ENCODE results near the gene GTF3C5.
"Not testable (repeated sequence)": the region's sequence is repeated elsewhere in the genome, so short reads cannot be mapped to it uniquely, and the experiment has no call there.

The GTF3C5 gene

GRCh38 chr9:133090187-133090586 lies 59.4 kb downstream of the GTF3C5 start:
- CTCF ChIA-PET = interaction anchor here (2.7 kb wide), 1 partner anchor 13 kb away, joined by 16 read pairs; no protein-coding TSS in a partner anchor
- POLR2A ChIA-PET = no interaction called here
- H3K4me3 ChIP-seq (ENCODE audit: low read depth, low read length) = no peak overlapping the region
- no peak for TF ChIP-seq CTCF (IDR thresholded peaks at IDR 0.05; ENCODE audit: insufficient read depth, low read length, missing control alignments)
- DNase-seq (ENCODE audit: low read depth, low spot score) = no peak

GRCh38 chr9:133090752-133091385 lies 60.1 kb downstream of the GTF3C5 start:
- no peak for TF ChIP-seq CTCF (IDR thresholded peaks at IDR 0.05; ENCODE audit: insufficient read depth, low read length, missing control alignments)
- H3K4me3 ChIP-seq (ENCODE audit: low read depth, low read length) = no peak overlapping the region
- no peak for DNase-seq (ENCODE audit: low read depth, low spot score)
- ChIA-PET CTCF (interaction anchor here (1.0 to 2.7 kb wide), 4 partner anchors 11 to 57 kb away, joined by 5 to 16 read pairs (median 8); no protein-coding TSS in a partner anchor), POLR2A (no interaction called here)

- H3K4me3 ChIP-seq (ENCODE audit: low read depth, low read length); DNase-seq (ENCODE audit: low read depth, low spot score); POLR2A ChIA-PET: not testable (repeated sequence)
- CTCF ChIA-PET = interaction anchor here (0.9 to 30.1 kb wide), 4 partner anchors 8 to 55 kb away, joined by 3 to 739 read pairs (median 3); no protein-coding TSS in a partner anchor
These were observed 63.6 kb downstream of the GTF3C5 start for GRCh38 chr9:133094351-133094750.

- TF ChIP-seq CTCF (IDR thresholded peaks at IDR 0.05; ENCODE audit: insufficient read depth, low read length, missing control alignments) = no peak
- CTCF ChIA-PET = interaction anchor here (0.6 to 30.1 kb wide), 8 partner anchors 9 to 54 kb away, joined by 3 to 739 read pairs (median 4); no protein-coding TSS in a partner anchor
- POLR2A ChIA-PET = no interaction called here
- H3K4me3 ChIP-seq (ENCODE audit: low read depth, low read length) = no peak overlapping the region
- DNase-seq (ENCODE audit: low read depth, low spot score) = no peak
These were observed 64.1 kb downstream of the GTF3C5 start for GRCh38 chr9:133094842-133095393.

- ChIA-PET CTCF (interaction anchor here (2.0 to 30.1 kb wide), 3 partner anchors 11 to 51 kb away, joined by 9 to 739 read pairs (median 20); no protein-coding TSS in a partner anchor), POLR2A (no interaction called here)
- no peak for DNase-seq (ENCODE audit: low read depth, low spot score)
- H3K4me3 ChIP-seq (ENCODE audit: low read depth, low read length) = no peak overlapping the region
- TF ChIP-seq CTCF (IDR thresholded peaks at IDR 0.05; ENCODE audit: insufficient read depth, low read length, missing control alignments) = no peak
These were observed 67.4 kb downstream of the GTF3C5 start for GRCh38 chr9:133098104-133098754.

- ChIA-PET CTCF (interaction anchor here (0.8 to 30.1 kb wide), 4 partner anchors 10 to 50 kb away, joined by 3 to 739 read pairs (median 14); no protein-coding TSS in a partner anchor), POLR2A (no interaction called here)
- no peak overlapping the region for H3K4me3 ChIP-seq (ENCODE audit: low read depth, low read length)
- no peak for DNase-seq (ENCODE audit: low read depth, low spot score)
- TF ChIP-seq CTCF (IDR thresholded peaks at IDR 0.05; ENCODE audit: insufficient read depth, low read length, missing control alignments) = no peak
These were observed 68.1 kb downstream of the GTF3C5 start for GRCh38 chr9:133098871-133099270.

All from AG04449 (cell line).